ENCODE data around the gene KRT36. TPM values are rescaled to one million over a fixed set of nuclear protein-coding genes. Genes with fewer than 3 reads are reported as not detected.

KRT36 gene
- total and polyA plus RNA-seq, 2 donors (not counting 1 experiment from before 2014, with no cell fraction given) = not detected

DNA sequence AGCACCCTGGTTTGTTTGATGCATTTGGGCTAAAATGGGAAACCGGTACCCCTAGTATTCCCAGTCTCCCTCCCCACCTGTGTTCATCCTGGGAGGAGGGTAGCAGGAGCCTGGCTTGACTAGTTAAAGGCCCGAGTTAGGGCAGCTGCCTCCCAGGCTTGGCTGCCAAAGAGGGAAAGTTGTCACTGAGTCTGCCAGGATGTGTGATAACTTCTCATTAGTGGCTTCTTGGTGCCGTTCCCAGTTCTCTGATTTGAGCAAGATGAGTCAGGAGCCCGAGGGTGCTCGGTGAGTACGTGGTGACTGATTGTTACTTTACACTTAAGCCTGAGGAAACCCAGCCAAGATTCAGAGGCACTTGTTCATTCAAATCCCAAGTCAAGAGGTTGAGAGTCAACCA, 25.0 kb downstream of the KRT36 start:
- H3K27me3 ChIP-seq (replicated peaks in 1 of 4; ENCODE audit: control extremely low read depth in 1 of 4, control insufficient read depth in 3 of 4, insufficient read depth in 4 of 4, low read length in 3 of 4) = peaks cover 0 to 6% (median 2%) of the 10 kb centered on the region in 4 experiments
- ChIA-PET POLR2A (no interaction called here), CTCF (no interaction called here)
- no peak overlapping the region for H3K4me2 ChIP-seq (replicated peaks; ENCODE audit: low read depth, low read length, poor library complexity, severe bottlenecking)
- Mint-ChIP-seq H3K9me3 (ENCODE audit: insufficient read depth) (no peaks in the 10 kb centered on the region), H3K27me3 (peaks cover 44% of the 10 kb centered on the region), H3K27ac (no peak overlapping the region), H3K4me3 (no peak overlapping the region), H3K4me1 (no peaks in the 10 kb centered on the region)
- H2AFZ ChIP-seq (ENCODE audit: insufficient read depth, low read depth, low read length, poor library complexity, severe bottlenecking) = no peak overlapping the region
- no peaks in the 10 kb centered on the region for H3K4me1 ChIP-seq (ENCODE audit: control insufficient read depth in 2 of 2, insufficient read depth in 2 of 2, low read length in 2 of 2)
- TF ChIP-seq EZH2 (IDR thresholded peaks at IDR 0.05; ENCODE audit: borderline replicate concordance, insufficient read depth, low read depth, low read length, poor library complexity, severe bottlenecking) = no peak
- no peak overlapping the region for H3K9ac ChIP-seq (ENCODE audit: low read length)
- intact Hi-C loops (cut with micrococcal nuclease) = no loop called here
- H4K20me1 ChIP-seq (ENCODE audit: control insufficient read depth, insufficient read depth, low read length, poor library complexity, severe bottlenecking) = no peaks in the 10 kb centered on the region
- WGBS (ENCODE audit: insufficient coverage) = 83% methylated on average over 5 of the region's 6 CpGs
- no peak for ATAC-seq (ENCODE audit: low read depth)
- H3K9me3 ChIP-seq (ENCODE audit: control extremely low read depth in 1 of 3, control insufficient read depth in 2 of 3, insufficient read depth in 1 of 3, low read length in 2 of 3) = peaks cover 0 to 12% (median 0%) of the 10 kb centered on the region in 3 donors
- H3K27ac ChIP-seq (ENCODE audit: low read length in 2 of 2) = no peak overlapping the region
- H3K4me3 ChIP-seq (ENCODE audit: control extremely low read depth in 1 of 5, extremely low read depth in 1 of 5, insufficient read depth in 1 of 5, low read depth in 2 of 5, low read length in 4 of 5) = no peak overlapping the region
- H3K79me2 ChIP-seq (ENCODE audit: control insufficient read depth, insufficient read depth, low read length) = no peaks in the 10 kb centered on the region
- DNase-seq = no peak
- H3K36me3 ChIP-seq (replicated peaks in 1 of 2; ENCODE audit: control extremely low read depth in 1 of 2, control insufficient read depth in 1 of 2, extremely low read depth in 1 of 2, insufficient read depth in 2 of 2, low read length in 1 of 2) = no peaks in the 10 kb centered on the region

- Histone ChIP-seq H3K4me3 (ENCODE audit: control extremely low read depth in 1 of 5, extremely low read depth in 1 of 5, insufficient read depth in 1 of 5, low read depth in 2 of 5, low read length in 4 of 5) (no peak overlapping the region), H3K4me2 (replicated peaks; ENCODE audit: low read depth, low read length, poor library complexity, severe bottlenecking) (no peak overlapping the region), H4K20me1 (ENCODE audit: control insufficient read depth, insufficient read depth, low read length, poor library complexity, severe bottlenecking) (no peaks in the 10 kb centered on the region), H3K4me1 (ENCODE audit: control insufficient read depth in 2 of 2, insufficient read depth in 2 of 2, low read length in 2 of 2) (no peaks in the 10 kb centered on the region), H3K27me3 (replicated peaks in 1 of 4; ENCODE audit: control extremely low read depth in 1 of 4, control insufficient read depth in 3 of 4, insufficient read depth in 4 of 4, low read length in 3 of 4) (peaks cover 0 to 6% (median 2%) of the 10 kb centered on the region in 4 experiments), H3K36me3 (replicated peaks in 1 of 2; ENCODE audit: control extremely low read depth in 1 of 2, control insufficient read depth in 1 of 2, extremely low read depth in 1 of 2, insufficient read depth in 2 of 2, low read length in 1 of 2) (no peaks in the 10 kb centered on the region), H3K9me3 (ENCODE audit: control extremely low read depth in 1 of 3, control insufficient read depth in 2 of 3, insufficient read depth in 1 of 3, low read length in 2 of 3) (peaks cover 0 to 12% (median 0%) of the 10 kb centered on the region in 3 donors), H3K9ac (ENCODE audit: low read length) (no peak overlapping the region), H3K79me2 (ENCODE audit: control insufficient read depth, insufficient read depth, low read length) (no peaks in the 10 kb centered on the region), H2AFZ (ENCODE audit: insufficient read depth, low read depth, low read length, poor library complexity, severe bottlenecking) (no peak overlapping the region), H3K27ac (ENCODE audit: low read length in 2 of 2) (no peak overlapping the region)
- 97% methylated on average over 11 of the region's 11 CpGs for WGBS (ENCODE audit: insufficient coverage)
- ChIA-PET POLR2A (no interaction called here), CTCF (no interaction called here)
- intact Hi-C loops (cut with micrococcal nuclease) = no loop called here
- H3K4me3 Mint-ChIP-seq = no peak overlapping the region
- TF ChIP-seq EZH2 (IDR thresholded peaks at IDR 0.05; ENCODE audit: borderline replicate concordance, insufficient read depth, low read depth, low read length, poor library complexity, severe bottlenecking) (no peak), CTCF (IDR thresholded peaks at IDR 0.05) (no peak)
- peaks cover 44% of the 10 kb centered on the region for H3K27me3 Mint-ChIP-seq
- H3K4me1 Mint-ChIP-seq = no peaks in the 10 kb centered on the region
- H3K9me3 Mint-ChIP-seq (ENCODE audit: insufficient read depth) = no peaks in the 10 kb centered on the region
- DNase-seq (no peak), ATAC-seq (ENCODE audit: low read depth) (no peak)
- H3K27ac Mint-ChIP-seq = no peak overlapping the region
Observed at GRCh38 chr17:41464173-41464572, 25.5 kb downstream of the KRT36 start.
